HEK293 (cell line): ENCODE measurements around the gene SYTL5.

Experiments used
- CTCF ChIA-PET: fragments of 350-600 bp; formaldehyde crosslinking; extraction: SDS; loops from one replicate; lab custom pipeline; 2021; ENCODE audit warnings: antibody characterized with exemption; lab: Yijun Ruan, JAX
- POLR2A ChIA-PET: fragments of 300-600 bp; formaldehyde crosslinking; extraction: SDS; loops from one replicate; lab custom pipeline; 2020; ENCODE audit warnings: antibody characterized with exemption, inconsistent platforms; lab: Yijun Ruan, JAX
- H3K27ac ChIP-seq: fragments of 200-500 bp; sonication (Bioruptor generic); 2 replicates; pipeline ENCODE4 v1.5.1; 2014; ENCODE audit warnings: low read depth, low read length, control low read depth, inconsistent platforms; ENCODE audit errors: extremely low read depth
- H3K36me3 ChIP-seq, 2 experiments: fragments of 200-500 bp in 1 of 2; sonication (Bioruptor generic) in 1 of 2; 1 replicate in 1 of 2; 2 replicates in 1 of 2; pipeline ENCODE4 v1.5.1; 2014 to 2017; ENCODE audit warnings: inconsistent platforms in 2 of 2, low read length in 2 of 2; ENCODE audit not compliant: control insufficient read depth in 2 of 2, insufficient read depth in 1 of 2
- H3K4me1 ChIP-seq: fragments of 200-500 bp; sonication (Bioruptor generic); 2 replicates; pipeline ENCODE4 v1.5.1; 2014; ENCODE audit warnings: mild to moderate bottlenecking, low read length, inconsistent platforms; ENCODE audit not compliant: control insufficient read depth, insufficient read depth
- H3K4me3 ChIP-seq: 2 replicates; pipeline ENCODE4 v1.5.1; 2011; ENCODE audit warnings: low read depth, mild to moderate bottlenecking, control low read depth, low read length, moderate library complexity
- H3K9me3 ChIP-seq: fragments of 200-500 bp; sonication (Bioruptor generic); 2 replicates; pipeline ENCODE4 v1.5.1; 2014; ENCODE audit warnings: low read depth, low read length, inconsistent platforms; ENCODE audit not compliant: control insufficient read depth, insufficient read depth
- INSM2 ChIP-seq: fragments of 450-650 bp; formaldehyde crosslinking; IDR thresholded peaks from 2 replicates; pipeline ENCODE4 v1.5.1; 2016; ENCODE audit warnings: missing biosample characterization, missing genetic modification characterization
- KLF9 ChIP-seq: fragments of 450-650 bp; formaldehyde crosslinking; IDR thresholded peaks from 2 replicates; pipeline ENCODE4 v1.5.1; 2016; ENCODE audit warnings: missing biosample characterization, missing genetic modification characterization, low read depth
- RBAK ChIP-seq: fragments of 450-650 bp; formaldehyde crosslinking; IDR thresholded peaks from 2 replicates; pipeline ENCODE4 v1.5.1; 2016; ENCODE audit warnings: missing biosample characterization, missing genetic modification characterization
- SCRT1 ChIP-seq: fragments of 450-650 bp; formaldehyde crosslinking; IDR thresholded peaks from 2 replicates; pipeline ENCODE4 v1.5.1; 2016; ENCODE audit warnings: missing biosample characterization, missing genetic modification characterization, borderline replicate concordance
- SP7 ChIP-seq: fragments of 450-650 bp; formaldehyde crosslinking; IDR thresholded peaks from 2 replicates; pipeline ENCODE4 v1.5.1; 2016; ENCODE audit warnings: missing biosample characterization, missing genetic modification characterization
- TRIM28 ChIP-seq: IDR thresholded peaks from 2 replicates; pipeline ENCODE4 v1.6.1; 2011; ENCODE audit warnings: low read length, control low read depth, borderline replicate concordance
- ZNF132 ChIP-seq: fragments of 450-650 bp; formaldehyde crosslinking; IDR thresholded peaks from 2 replicates; pipeline ENCODE4 v1.5.1; 2017; ENCODE audit warnings: missing biosample characterization, missing genetic modification characterization, borderline replicate concordance
- ZNF394 ChIP-seq: fragments of 450-650 bp; formaldehyde crosslinking; IDR thresholded peaks from 2 replicates; pipeline ENCODE4 v1.5.1; 2016; ENCODE audit warnings: missing biosample characterization, missing genetic modification characterization, mild to moderate bottlenecking, moderate library complexity, borderline replicate concordance
- ZNF404 ChIP-seq: fragments of 450-650 bp; formaldehyde crosslinking; IDR thresholded peaks from 2 replicates; pipeline ENCODE4 v1.5.1; 2017; ENCODE audit warnings: missing biosample characterization, missing genetic modification characterization
- ZNF416 ChIP-seq: fragments of 450-650 bp; formaldehyde crosslinking; IDR thresholded peaks from 2 replicates; pipeline ENCODE4 v1.5.1; 2016; ENCODE audit warnings: missing biosample characterization, missing genetic modification characterization
- ZNF488 ChIP-seq: fragments of 450-650 bp; formaldehyde crosslinking; IDR thresholded peaks from 2 replicates; pipeline ENCODE4 v1.5.1; 2016; ENCODE audit warnings: missing biosample characterization, missing genetic modification characterization
- ZNF561 ChIP-seq: fragments of 450-650 bp; IDR thresholded peaks from 2 replicates; pipeline ENCODE4 v1.5.1; 2018; ENCODE audit warnings: missing biosample characterization, missing genetic modification characterization, borderline replicate concordance
- ZNF747 ChIP-seq: fragments of 450-650 bp; formaldehyde crosslinking; IDR thresholded peaks from 2 replicates; pipeline ENCODE4 v1.5.1; 2016; ENCODE audit warnings: missing biosample characterization, missing genetic modification characterization
- ZNF76 ChIP-seq: fragments of 450-650 bp; formaldehyde crosslinking; IDR thresholded peaks from 2 replicates; pipeline ENCODE4; 2016; ENCODE audit warnings: low read depth, missing biosample characterization, missing genetic modification characterization, borderline replicate concordance
- TF ChIP-seq, protein P1 (sequence below): fragments of 450-650 bp; formaldehyde crosslinking; IDR thresholded peaks from 2 replicates; pipeline ENCODE4 v1.5.1; 2017; ENCODE audit warnings: missing biosample characterization, missing genetic modification characterization
- TF ChIP-seq, protein P2 (sequence below): sonication (generic); formaldehyde crosslinking; IDR thresholded peaks from 2 replicates; pipeline ENCODE4 v1.8.1; 2022; ENCODE audit warnings: mild to moderate bottlenecking, moderate library complexity, missing genetic modification reagents
- TF ChIP-seq, protein P3 (sequence below): fragments of 450-650 bp; formaldehyde crosslinking; IDR thresholded peaks from 2 replicates; pipeline ENCODE4 v1.5.1; 2016; ENCODE audit warnings: missing biosample characterization, missing genetic modification characterization, borderline replicate concordance

Gene SYTL5

GRCh38 chrX:38149016-38149415, 142.7 kb downstream of the SYTL5 start:
- Histone ChIP-seq H3K4me1 (no peaks in the 10 kb centered on the region), H3K36me3 (no peaks in the 10 kb centered on the region), H3K4me3 (no peak overlapping the region), H3K27ac (no peak overlapping the region), H3K9me3 (no peaks in the 10 kb centered on the region)
- TF ChIP-seq ZNF747 (tag by site-specific recombination) (no peak), ZNF132 (tag by site-specific recombination) (no peak), SCRT1 (tag by site-specific recombination) (no peak), RBAK (tag by site-specific recombination) (no peak), TRIM28 (no peak)
- TF ChIP-seq, protein P1, sequence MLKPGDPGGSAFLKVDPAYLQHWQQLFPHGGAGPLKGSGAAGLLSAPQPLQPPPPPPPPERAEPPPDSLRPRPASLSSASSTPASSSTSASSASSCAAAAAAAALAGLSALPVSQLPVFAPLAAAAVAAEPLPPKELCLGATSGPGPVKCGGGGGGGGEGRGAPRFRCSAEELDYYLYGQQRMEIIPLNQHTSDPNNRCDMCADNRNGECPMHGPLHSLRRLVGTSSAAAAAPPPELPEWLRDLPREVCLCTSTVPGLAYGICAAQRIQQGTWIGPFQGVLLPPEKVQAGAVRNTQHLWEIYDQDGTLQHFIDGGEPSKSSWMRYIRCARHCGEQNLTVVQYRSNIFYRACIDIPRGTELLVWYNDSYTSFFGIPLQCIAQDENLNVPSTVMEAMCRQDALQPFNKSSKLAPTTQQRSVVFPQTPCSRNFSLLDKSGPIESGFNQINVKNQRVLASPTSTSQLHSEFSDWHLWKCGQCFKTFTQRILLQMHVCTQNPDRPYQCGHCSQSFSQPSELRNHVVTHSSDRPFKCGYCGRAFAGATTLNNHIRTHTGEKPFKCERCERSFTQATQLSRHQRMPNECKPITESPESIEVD (tag by site-specific recombination): no peak
- CTCF ChIA-PET: interaction anchor here (0.9 to 1.4 kb wide), 2 partner anchors 18 to 23 kb away, joined by 3 to 7 read pairs; no protein-coding TSS in a partner anchor
- POLR2A ChIA-PET: no interaction called here

GRCh38 chrX:38150993-38151392, 144.6 kb downstream of the SYTL5 start:
- H3K9me3 ChIP-seq: no peaks in the 10 kb centered on the region
- ChIA-PET CTCF (interaction anchor here (1.2 to 2.4 kb wide), 3 partner anchors 9 to 16 kb away, joined by 3 to 8 read pairs (median 3); no protein-coding TSS in a partner anchor), POLR2A (no interaction called here)
- TF ChIP-seq ZNF394 (tag by site-specific recombination) (no peak), ZNF76 (tag by site-specific recombination) (no peak), SP7 (tag by site-specific recombination) (no peak), ZNF416 (no peak), INSM2 (no peak), KLF9 (no peak), ZNF404 (tag by site-specific recombination) (no peak), ZNF561 (tag by site-specific recombination) (no peak), ZNF488 (no peak)
- TF ChIP-seq, protein P2, sequence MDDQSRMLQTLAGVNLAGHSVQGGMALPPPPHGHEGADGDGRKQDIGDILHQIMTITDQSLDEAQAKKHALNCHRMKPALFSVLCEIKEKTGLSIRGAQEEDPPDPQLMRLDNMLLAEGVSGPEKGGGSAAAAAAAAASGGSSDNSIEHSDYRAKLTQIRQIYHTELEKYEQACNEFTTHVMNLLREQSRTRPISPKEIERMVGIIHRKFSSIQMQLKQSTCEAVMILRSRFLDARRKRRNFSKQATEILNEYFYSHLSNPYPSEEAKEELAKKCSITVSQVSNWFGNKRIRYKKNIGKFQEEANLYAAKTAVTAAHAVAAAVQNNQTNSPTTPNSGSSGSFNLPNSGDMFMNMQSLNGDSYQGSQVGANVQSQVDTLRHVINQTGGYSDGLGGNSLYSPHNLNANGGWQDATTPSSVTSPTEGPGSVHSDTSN (CRISPR knock-in tag): no peak
- TF ChIP-seq, protein P3, sequence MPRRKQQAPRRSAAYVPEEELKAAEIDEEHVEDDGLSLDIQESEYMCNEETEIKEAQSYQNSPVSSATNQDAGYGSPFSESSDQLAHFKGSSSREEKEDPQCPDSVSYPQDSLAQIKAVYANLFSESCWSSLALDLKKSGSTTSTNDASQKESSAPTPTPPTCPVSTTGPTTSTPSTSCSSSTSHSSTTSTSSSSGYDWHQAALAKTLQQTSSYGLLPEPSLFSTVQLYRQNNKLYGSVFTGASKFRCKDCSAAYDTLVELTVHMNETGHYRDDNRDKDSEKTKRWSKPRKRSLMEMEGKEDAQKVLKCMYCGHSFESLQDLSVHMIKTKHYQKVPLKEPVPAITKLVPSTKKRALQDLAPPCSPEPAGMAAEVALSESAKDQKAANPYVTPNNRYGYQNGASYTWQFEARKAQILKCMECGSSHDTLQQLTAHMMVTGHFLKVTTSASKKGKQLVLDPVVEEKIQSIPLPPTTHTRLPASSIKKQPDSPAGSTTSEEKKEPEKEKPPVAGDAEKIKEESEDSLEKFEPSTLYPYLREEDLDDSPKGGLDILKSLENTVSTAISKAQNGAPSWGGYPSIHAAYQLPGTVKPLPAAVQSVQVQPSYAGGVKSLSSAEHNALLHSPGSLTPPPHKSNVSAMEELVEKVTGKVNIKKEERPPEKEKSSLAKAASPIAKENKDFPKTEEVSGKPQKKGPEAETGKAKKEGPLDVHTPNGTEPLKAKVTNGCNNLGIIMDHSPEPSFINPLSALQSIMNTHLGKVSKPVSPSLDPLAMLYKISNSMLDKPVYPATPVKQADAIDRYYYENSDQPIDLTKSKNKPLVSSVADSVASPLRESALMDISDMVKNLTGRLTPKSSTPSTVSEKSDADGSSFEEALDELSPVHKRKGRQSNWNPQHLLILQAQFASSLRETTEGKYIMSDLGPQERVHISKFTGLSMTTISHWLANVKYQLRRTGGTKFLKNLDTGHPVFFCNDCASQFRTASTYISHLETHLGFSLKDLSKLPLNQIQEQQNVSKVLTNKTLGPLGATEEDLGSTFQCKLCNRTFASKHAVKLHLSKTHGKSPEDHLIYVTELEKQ (tag by site-specific recombination): no peak
- H3K36me3 ChIP-seq: no peaks in the 10 kb centered on the region
- H3K27ac ChIP-seq: no peak overlapping the region
- no peaks in the 10 kb centered on the region for H3K4me1 ChIP-seq
- H3K4me3 ChIP-seq: no peak overlapping the region
